A549 (cell line): ENCODE data around the gene POLE3.

Source experiments
- CBX8 ChIP-seq: fragments of 200-600 bp; sonication (generic); IDR thresholded peaks from 2 replicates; pipeline ENCODE4 v1.6.1; 2016
- CHD4 ChIP-seq: fragments of 200-600 bp; sonication (generic); IDR thresholded peaks from 2 replicates; pipeline ENCODE4 v1.6.1; 2016; ENCODE audit warnings: antibody characterized with exemption, mild to moderate bottlenecking, borderline replicate concordance
- CTCF ChIP-seq: fragments of >200 bp; sonication (Bioruptor Twin); formaldehyde crosslinking; IDR thresholded peaks from 3 replicates; pipeline ENCODE4 v1.5.1; 2016
- HDAC2 ChIP-seq: fragments of 200-600 bp; sonication (generic); IDR thresholded peaks from 2 replicates; pipeline ENCODE4 v1.6.1; 2016
- MAX ChIP-seq: IDR thresholded peaks from 2 replicates; pipeline ENCODE4 v1.6.1; 2012
- POLR2A ChIP-seq: IDR thresholded peaks from 2 replicates; pipeline ENCODE4 v1.6.1; 2012; ENCODE audit warnings: mild to moderate bottlenecking, low read length
- POLR2AphosphoS2 ChIP-seq: conservative IDR thresholded peaks from 2 replicates; pipeline ENCODE4 v1.6.1; 2012; ENCODE audit warnings: low read length, improper control_type of control experiment, inconsistent platforms
- TF ChIP-seq, protein P1 (sequence below): fragments of 150-350 bp; IDR thresholded peaks from 2 replicates; pipeline ENCODE4 v1.6.1; 2014; ENCODE audit warnings: low read depth, mild to moderate bottlenecking, low read length

DNA sequence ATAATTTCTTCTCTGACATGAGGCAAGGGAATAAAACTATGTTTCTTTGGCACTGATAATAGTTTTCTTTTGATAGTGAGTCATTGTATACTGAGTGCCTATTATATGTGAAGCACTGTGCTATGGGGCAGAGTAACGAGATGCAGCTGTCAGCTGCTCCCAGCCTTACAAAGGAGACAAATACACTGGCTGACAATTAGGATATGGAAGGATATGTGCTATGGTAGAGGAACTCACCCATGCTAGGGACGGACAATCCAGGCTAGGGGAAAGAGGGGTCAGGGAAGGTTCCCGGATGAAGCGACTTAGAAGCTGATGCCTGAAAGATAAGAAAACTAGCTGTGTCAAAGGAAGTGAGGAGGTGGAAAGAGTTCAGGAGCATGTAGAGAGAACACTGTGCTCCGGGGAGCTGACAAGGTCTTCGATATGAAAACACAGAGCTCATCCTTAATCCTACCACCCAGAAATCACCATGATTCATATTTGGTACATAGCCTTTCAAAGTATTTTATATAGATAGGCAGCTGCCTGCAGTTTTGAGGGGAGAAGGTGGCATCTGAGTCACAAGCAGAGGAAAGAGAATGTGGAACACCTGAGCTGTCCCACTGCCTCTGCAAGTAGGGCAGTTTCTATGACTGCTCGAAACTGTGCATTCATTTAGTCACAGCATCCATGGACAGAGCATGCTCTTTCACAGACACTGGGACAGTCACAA lies 49.0 kb downstream of the POLE3 start:
- TF ChIP-seq CBX8, result no peak
- TF ChIP-seq CHD4, result no peak
- TF ChIP-seq, protein P1, sequence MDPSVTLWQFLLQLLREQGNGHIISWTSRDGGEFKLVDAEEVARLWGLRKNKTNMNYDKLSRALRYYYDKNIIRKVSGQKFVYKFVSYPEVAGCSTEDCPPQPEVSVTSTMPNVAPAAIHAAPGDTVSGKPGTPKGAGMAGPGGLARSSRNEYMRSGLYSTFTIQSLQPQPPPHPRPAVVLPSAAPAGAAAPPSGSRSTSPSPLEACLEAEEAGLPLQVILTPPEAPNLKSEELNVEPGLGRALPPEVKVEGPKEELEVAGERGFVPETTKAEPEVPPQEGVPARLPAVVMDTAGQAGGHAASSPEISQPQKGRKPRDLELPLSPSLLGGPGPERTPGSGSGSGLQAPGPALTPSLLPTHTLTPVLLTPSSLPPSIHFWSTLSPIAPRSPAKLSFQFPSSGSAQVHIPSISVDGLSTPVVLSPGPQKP, result no peak
- no peak for TF ChIP-seq POLR2A
- no peak for TF ChIP-seq CTCF
- TF ChIP-seq HDAC2, result no peak
- TF ChIP-seq POLR2AphosphoS2, result no peak
- no peak for TF ChIP-seq MAX
